ENCODE measurements around the gene NOD2.

NOD2 gene

DNA sequence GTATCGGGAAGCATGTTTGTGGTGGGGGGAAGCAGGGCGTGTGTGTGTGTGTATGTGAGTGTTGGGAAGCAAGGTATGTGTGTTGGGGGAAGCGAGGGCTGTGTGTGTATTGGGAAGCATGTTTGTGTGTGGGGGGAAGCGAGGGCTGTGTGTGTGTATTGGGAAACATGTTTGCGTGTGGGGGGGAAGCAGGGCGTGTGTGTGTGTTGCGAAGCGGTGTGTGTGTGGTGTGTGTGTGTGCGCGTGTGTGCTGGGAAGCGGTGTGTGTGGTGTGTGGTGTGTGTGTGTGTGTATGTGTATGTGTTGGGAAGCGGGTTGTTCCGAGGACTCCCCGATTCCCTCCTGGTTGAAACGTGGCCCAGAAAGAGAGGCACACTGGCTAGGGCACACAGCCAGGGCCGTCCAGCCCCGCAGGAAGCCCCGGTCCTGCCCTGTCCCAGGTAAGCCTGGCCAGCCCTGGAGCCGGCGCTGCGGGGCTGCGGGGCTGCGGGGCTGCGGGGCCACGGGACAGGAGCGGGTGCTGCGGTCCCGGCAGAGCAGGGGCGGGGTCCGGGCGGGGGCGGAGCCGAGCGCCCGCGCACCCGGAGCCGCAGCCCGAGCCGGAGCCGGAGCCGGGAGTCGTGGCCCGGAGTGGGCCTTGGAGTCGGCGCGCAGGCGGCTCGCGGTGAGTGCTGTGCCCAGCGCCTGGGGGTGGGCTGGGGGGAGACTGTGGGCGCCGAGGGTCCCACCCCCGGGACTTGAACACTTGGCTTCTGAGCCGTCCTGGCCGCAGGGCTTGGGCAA is at the start of gene NOD2:
NOD2 (plus strand) TSS at position 608 of the 783 bp plus-strand sequence. CDS start 5,890 bp downstream, outside the sequence.
- in situ Hi-C loops (cut with MboI; ENCODE audit: low sequenced_read_pairs, unreplicated experiment): no loop called here
- TF ChIP-seq CTCF (IDR thresholded peaks at IDR 0.05; ENCODE audit: borderline replicate concordance, control extremely low read depth, extremely low read depth, insufficient read depth, missing control alignments): no peak
- peak; percentile 80 for DNase-seq (ENCODE audit: low spot score)

GRCh38 chr16:50644245-50644644 is 49.2 kb upstream of the NOD2 start:
- in situ Hi-C loops (cut with MboI; ENCODE audit: low sequenced_read_pairs, unreplicated experiment): no loop called here
- TF ChIP-seq CTCF (IDR thresholded peaks at IDR 0.05; ENCODE audit: borderline replicate concordance, control extremely low read depth, extremely low read depth, insufficient read depth, missing control alignments): no peak
- no peak for DNase-seq (ENCODE audit: low spot score)

GRCh38 chr16:50644729-50645128 is 48.7 kb upstream of the NOD2 start:
- peak; percentile 73 for DNase-seq (ENCODE audit: low spot score)
- in situ Hi-C loops (cut with MboI; ENCODE audit: low sequenced_read_pairs, unreplicated experiment): no loop called here
- TF ChIP-seq CTCF (IDR thresholded peaks at IDR 0.05; ENCODE audit: borderline replicate concordance, control extremely low read depth, extremely low read depth, insufficient read depth, missing control alignments): peak; percentile 50

GRCh38 chr16:50645563-50646220 is 47.7 kb upstream of the NOD2 start:
- in situ Hi-C loops (cut with MboI; ENCODE audit: low sequenced_read_pairs, unreplicated experiment): no loop called here
- DNase-seq (ENCODE audit: low spot score): no peak

GRCh38 chr16:50646345-50646744 is 47.1 kb upstream of the NOD2 start:
- in situ Hi-C loops (cut with MboI; ENCODE audit: low sequenced_read_pairs, unreplicated experiment): no loop called here
- no peak for DNase-seq (ENCODE audit: low spot score)
- TF ChIP-seq CTCF (IDR thresholded peaks at IDR 0.05; ENCODE audit: borderline replicate concordance, control extremely low read depth, extremely low read depth, insufficient read depth, missing control alignments): no peak

More at GRCh38 chr16:50645563-50646220, 47.7 kb upstream of the NOD2 start:
- TF ChIP-seq CTCF (IDR thresholded peaks at IDR 0.05; ENCODE audit: borderline replicate concordance, control extremely low read depth, extremely low read depth, insufficient read depth, missing control alignments): no peak

DNA sequence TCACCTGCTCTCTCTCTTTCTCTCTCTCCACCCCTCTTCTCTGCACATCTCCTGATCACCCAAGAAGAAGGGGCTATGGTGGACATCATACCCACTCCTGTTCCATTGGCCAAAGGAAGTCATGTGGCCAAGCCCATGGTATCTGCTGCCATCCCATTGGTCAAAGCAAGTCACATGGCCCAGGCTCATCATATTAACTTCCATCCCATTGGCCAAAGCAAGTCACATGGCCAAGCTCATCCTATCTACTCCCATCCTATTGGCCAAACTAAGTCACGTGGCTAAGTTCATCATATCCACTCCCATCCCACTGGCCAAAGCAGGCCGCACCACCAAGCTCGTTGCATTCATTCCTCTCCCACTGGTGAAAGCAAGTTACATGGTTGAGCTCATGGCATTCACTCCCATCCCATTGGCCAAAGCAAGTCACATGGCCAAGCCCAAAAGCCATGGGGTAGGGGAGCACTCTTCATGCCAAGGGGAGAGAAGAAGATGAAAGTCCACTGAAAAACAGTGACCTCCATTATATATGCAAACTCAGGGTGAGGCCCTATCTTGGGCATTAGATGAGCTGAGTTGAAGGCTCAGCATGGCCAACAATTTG is 41.5 kb upstream of the NOD2 start:
- TF ChIP-seq CTCF (IDR thresholded peaks at IDR 0.05; ENCODE audit: borderline replicate concordance, control extremely low read depth, extremely low read depth, insufficient read depth, missing control alignments): no peak
- in situ Hi-C loops (cut with MboI; ENCODE audit: low sequenced_read_pairs, unreplicated experiment): no loop called here
- DNase-seq (ENCODE audit: low spot score): no peak

Data from GM13976 (cell line).